Measurements from ENCODE around the gene STAP1. TPM values are rescaled to one million over a fixed set of nuclear protein-coding genes. Genes with fewer than 3 reads are reported as not detected.

The STAP1 gene
- total and polyA plus RNA-seq, 2 of the 8 experiments (the other 6 are each of a cell fraction or from before 2014, with no cell fraction given), result not detected

DNA sequence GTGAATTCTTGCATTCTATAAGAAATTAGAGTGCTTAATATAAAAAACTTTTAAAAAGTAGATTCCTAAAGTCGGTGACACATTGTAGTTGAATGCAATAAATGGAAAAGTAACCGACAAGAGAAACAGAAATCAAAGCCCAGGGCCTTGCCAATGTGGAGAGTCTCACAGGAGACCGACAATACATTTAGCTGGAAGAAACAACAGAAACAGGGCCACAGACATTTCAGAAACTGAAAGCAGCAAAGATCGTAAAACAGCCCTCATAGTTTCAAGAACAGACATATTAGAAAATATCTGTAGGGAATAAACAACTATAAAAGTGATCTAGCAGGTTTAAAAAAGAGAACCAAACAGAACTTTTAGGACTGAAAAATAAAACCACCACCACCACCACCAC, 49.5 kb downstream of the STAP1 start (continued):
- TF ChIP-seq SP2 (IDR thresholded peaks at IDR 0.05; ENCODE audit: low read length) (no peak), RFX5 (IDR thresholded peaks at IDR 0.05; ENCODE audit: borderline replicate concordance, low read depth, low read length) (no peak)

Data from H1 (cell line).